Endothelial cell of umbilical vein (primary cell): ENCODE results near the gene NFKBIL1. TPM values are rescaled to one million over a fixed set of nuclear protein-coding genes. Genes with fewer than 3 reads are reported as not detected.

Source experiments
- BruUV-seq: library from RNA; stranded (reverse); fragments of 400-500 nt; replicated peaks from 2 replicates; lab custom pipeline; 2021; lab: Mats Ljungman, UMichigan
- CTCF ChIA-PET: fragments of 300-600, 350-600 bp; sonication (Branson Sonifier 250); formaldehyde crosslinking; loops from one replicate; lab custom pipeline; 2021; ENCODE audit warnings: antibody characterized with exemption, inconsistent platforms; lab: Charles Lee
- POLR2A ChIA-PET: fragments of 300-600, 350-600 bp; sonication (Branson Sonifier 250); formaldehyde crosslinking; loops from one replicate; lab custom pipeline; 2021; ENCODE audit warnings: antibody characterized with exemption, inconsistent platforms; lab: Charles Lee
- DNase-seq: peaks from one replicate; pipeline ENCODE4 v3.0.0-alpha.2; 2011; ENCODE audit warnings: low read depth, low spot score
- FAIRE-seq: peaks from 2 replicates; lab custom pipeline; 2011; peaks lifted over from hg19 to GRCh38; lab: Jason Lieb, UNC
- H2AFZ ChIP-seq: 2 replicates; pipeline ENCODE4 v1.6.0; 2012; ENCODE audit warnings: low read depth, low read length, control low read depth, inconsistent platforms
- H3K27ac ChIP-seq: 2 replicates; pipeline ENCODE4 v1.5.1; 2011; ENCODE audit warnings: low read depth, mild to moderate bottlenecking, control low read depth, low read length, moderate library complexity; ENCODE audit not compliant: insufficient read depth
- H3K27me3 ChIP-seq, 2 experiments: 2 replicates each; pipeline versions ENCODE4 v1.6.0 to v1.6.1; 2011; ENCODE audit warnings: low read length in 2 of 2, mixed read lengths in 1 of 2; ENCODE audit not compliant: control insufficient read depth in 2 of 2, insufficient read depth in 2 of 2
- H3K36me3 ChIP-seq, 2 experiments: 2 replicates in 1 of 2; 3 replicates in 1 of 2; pipeline ENCODE4 v1.5.1; 2011; ENCODE audit warnings: low read length in 2 of 2, mild to moderate bottlenecking in 1 of 2, moderate library complexity in 1 of 2; ENCODE audit not compliant: control insufficient read depth in 2 of 2, insufficient read depth in 2 of 2; ENCODE audit errors: extremely low read depth in 1 of 2
- H3K4me1 ChIP-seq: 3 replicates; pipeline ENCODE4 v1.5.1; 2011; ENCODE audit warnings: mild to moderate bottlenecking, low read length; ENCODE audit not compliant: control insufficient read depth, insufficient read depth; ENCODE audit errors: extremely low read depth
- H3K4me2 ChIP-seq: 2 replicates; pipeline ENCODE4 v1.6.1; 2011; ENCODE audit warnings: low read length, control low read depth, mixed read lengths; ENCODE audit not compliant: insufficient read depth
- H3K4me3 ChIP-seq, 3 experiments: fragments of 200-600 bp in 1 of 3; sonication (generic), shearing (Covaris generic) in 1 of 3; replicated peaks in 1 of 3; 2 replicates each; pipeline ENCODE4 v1.5.1; 2011 to 2016; ENCODE audit warnings: control low read depth in 3 of 3, low read length in 3 of 3, mild to moderate bottlenecking in 2 of 3, inconsistent platforms in 1 of 3, low read depth in 1 of 3, moderate library complexity in 1 of 3; ENCODE audit not compliant: insufficient read depth in 1 of 3
- H3K79me2 ChIP-seq: 2 replicates; pipeline ENCODE4 v1.6.0; 2012; ENCODE audit warnings: low read length, inconsistent platforms; ENCODE audit not compliant: control insufficient read depth, insufficient read depth
- H3K9ac ChIP-seq: replicated peaks from 2 replicates; pipeline ENCODE3; 2011; ENCODE audit warnings: low read length, control low read depth; ENCODE audit not compliant: insufficient read depth; ENCODE audit errors: extremely low read depth
- H3K9me1 ChIP-seq: replicated peaks from 3 replicates; pipeline ENCODE4 v1.6.0; 2011; ENCODE audit warnings: mild to moderate bottlenecking, low read length; ENCODE audit not compliant: control insufficient read depth, insufficient read depth; ENCODE audit errors: extremely low read depth
- H3K9me3 ChIP-seq: replicated peaks from 2 replicates; pipeline ENCODE4 v1.5.1; 2012; ENCODE audit warnings: low read length, inconsistent platforms; ENCODE audit not compliant: control insufficient read depth, insufficient read depth
- H4K20me1 ChIP-seq: replicated peaks from 2 replicates; pipeline ENCODE3; 2011; ENCODE audit warnings: mild to moderate bottlenecking, low read length; ENCODE audit not compliant: control insufficient read depth, insufficient read depth; ENCODE audit errors: extremely low read depth
- CTCF ChIP-seq, 2 donors: IDR thresholded peaks; 1 replicate in 1 of 2; 2 replicates in 1 of 2; pipeline ENCODE4 v1.5.1; 2011; ENCODE audit warnings: low read length in 2 of 2, mild to moderate bottlenecking in 2 of 2, moderate library complexity in 2 of 2, control low read depth in 1 of 2, inconsistent platforms in 1 of 2, low read depth in 1 of 2; ENCODE audit not compliant: insufficient read depth in 1 of 2; ENCODE audit errors: extremely low read depth in 1 of 2
- EZH2 ChIP-seq: IDR thresholded peaks from 2 replicates; pipeline ENCODE4 v1.6.1; 2012; ENCODE audit warnings: borderline replicate concordance, low read depth, mild to moderate bottlenecking, moderate library complexity, low read length, inconsistent platforms; ENCODE audit not compliant: severe bottlenecking
- FOS ChIP-seq: IDR thresholded peaks from 2 replicates; pipeline ENCODE4 v1.6.1; 2011; ENCODE audit warnings: mild to moderate bottlenecking, low read length, moderate library complexity, borderline replicate concordance; ENCODE audit not compliant: insufficient read depth
- GATA2 ChIP-seq: IDR thresholded peaks from 2 replicates; pipeline ENCODE4 v1.7.0; 2011; ENCODE audit warnings: low read depth, mild to moderate bottlenecking, moderate library complexity, mixed read lengths, low read length; ENCODE audit not compliant: insufficient read length, insufficient read depth
- JUN ChIP-seq: IDR thresholded peaks from 2 replicates; pipeline ENCODE4 v1.6.1; 2011; ENCODE audit warnings: borderline replicate concordance, low read depth; ENCODE audit not compliant: insufficient read length, insufficient read depth
- MAX ChIP-seq: IDR thresholded peaks from 2 replicates; pipeline ENCODE4 v1.6.1; 2011; ENCODE audit not compliant: insufficient read depth, insufficient read length
- MYC ChIP-seq: IDR thresholded peaks from one replicate; pipeline ENCODE4 v1.6.1; 2011; ENCODE audit warnings: mild to moderate bottlenecking, low read depth, low read length
- POLR2A ChIP-seq: IDR thresholded peaks from 2 replicates; pipeline ENCODE4 v1.6.1; 2012; ENCODE audit warnings: low read depth, mild to moderate bottlenecking, control low read depth, low read length
- POLR2AphosphoS5 ChIP-seq: IDR thresholded peaks from 2 replicates; pipeline ENCODE4 v1.6.1; 2012; ENCODE audit warnings: low read depth, mild to moderate bottlenecking, control low read depth, low read length, moderate library complexity; ENCODE audit not compliant: insufficient read depth
- dilution Hi-C: fragments of 300-500 bp; cut with MboI; formaldehyde crosslinking; loops from one replicate; pipeline ENCODE4 v1.15.0; 2019; ENCODE audit warnings: low sequenced_read_pairs; ENCODE audit not compliant: extremely low pct_ligation_motif_present
- intact Hi-C: fragments of 100-400 bp; cut with micrococcal nuclease; formaldehyde crosslinking; loops from one replicate; pipeline ENCODE4 v1.10.0; 2022
- polyA plus RNA-seq, 4 experiments: library from polyadenylated mRNA; depleted of rRNA in 3 of 4; stranded (reverse) in 3 of 4; unstranded in 1 of 4; fragments of >200 nt; gene quantifications; 2 replicates each; pipeline versions ENCODE4 v1.2.1 to v1.2.3, GENCODE V29; 2011 to 2012; ENCODE audit warnings: missing spikeins in 1 of 4
- total RNA-seq: library from RNA; stranded (reverse); gene quantifications from 2 replicates; pipeline ENCODE4 v1.2.3, GENCODE V29; 2021

NFKBIL1 gene
- total and polyA plus RNA-seq, 2 donors (not counting 3 experiments of a cell fraction or from before 2014, with no cell fraction given) = 9.9 to 15.5 TPM

- BruUV-seq = no TSS peak
- DNase-seq (no peak), FAIRE-seq (no peak)
- Histone ChIP-seq H3K4me1 (peaks cover 28% of the 10 kb centered on the region), H2AFZ (no peak overlapping the region), H3K4me3 (no peak overlapping the region), H3K9me3 (no peaks in the 10 kb centered on the region), H3K36me3 (peaks cover 4 to 6% of the 10 kb centered on the region in 2 experiments), H3K79me2 (peaks cover 29% of the 10 kb centered on the region), H3K9me1 (no peaks in the 10 kb centered on the region), H4K20me1 (peaks cover 3% of the 10 kb centered on the region), H3K4me2 (no peak overlapping the region), H3K27me3 (no peaks in the 10 kb centered on the region), H3K27ac (no peak overlapping the region), H3K9ac (no peak overlapping the region)
- intact Hi-C loops (loop anchor here (5.0 to 10.0 kb wide), 3 partner anchors 142 to 228 kb away; partner anchors contain the start of genes CLIC1 and MICA), dilution Hi-C loops (no loop called here)
- no peak for TF ChIP-seq POLR2A
- no peak for TF ChIP-seq GATA2
- no peak for TF ChIP-seq FOS
- TF ChIP-seq POLR2AphosphoS5 = no peak
- TF ChIP-seq EZH2 = no peak
- TF ChIP-seq MYC = no peak
- no peak for TF ChIP-seq MAX
- no peak for TF ChIP-seq JUN
- no peak for TF ChIP-seq CTCF (IDR thresholded peaks at IDR 0.05; ENCODE audit: extremely low read depth in 1 of 2, insufficient read depth in 1 of 2, low read depth in 1 of 2, low read length in 2 of 2)
- ChIA-PET POLR2A (no interaction called here), CTCF (interaction anchor here (31.0 kb wide), 1 partner anchor 44 kb away, joined by 1517 read pairs; the partner anchor contains the start of genes LST1, LTB, NCR3 and TNF)
These were observed 2.7 kb upstream of the NFKBIL1 start for GRCh38 chr6:31544676-31545075.
